ENCODE results near the gene KLHL7. TPM values are rescaled to one million over a fixed set of nuclear protein-coding genes. Genes with fewer than 3 reads are reported as not detected.
"Not testable (repeated sequence)": the region's sequence is repeated elsewhere in the genome, so short reads cannot be mapped to it uniquely, and the experiment has no call there.

Gene KLHL7
- total and polyA plus RNA-seq, 4 donors: 5.4 to 14.1 (median 9.9) TPM

DNA sequence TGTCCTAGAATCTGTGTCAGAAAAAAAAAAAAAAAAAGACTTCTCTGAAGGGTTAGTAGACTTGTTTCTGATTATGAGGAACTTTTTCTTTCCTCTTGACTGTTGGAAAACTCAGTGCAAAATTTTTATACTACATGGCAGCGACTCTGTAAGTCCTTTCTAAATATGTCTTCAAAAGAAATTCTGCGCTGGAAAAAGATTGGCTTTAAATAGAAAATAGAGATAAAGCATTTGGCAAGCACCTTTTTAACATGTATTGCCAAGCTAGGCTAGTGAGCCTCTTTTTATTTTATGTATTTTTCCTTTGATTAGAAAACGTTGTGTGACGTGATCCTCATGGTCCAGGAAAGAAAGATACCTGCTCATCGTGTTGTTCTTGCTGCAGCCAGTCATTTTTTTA lies 17.9 kb downstream of the KLHL7 start:
- DNase-seq (ENCODE audit: low spot score): no peak
- no peak overlapping the region for H3K27ac ChIP-seq (ENCODE audit: low read depth in 1 of 2, low read length in 2 of 2)
- H3K36me3 ChIP-seq (ENCODE audit: control insufficient read depth in 4 of 4, insufficient read depth in 3 of 4, low read depth in 1 of 4, low read length in 3 of 4): peaks cover 0 to 12% (median 2%) of the 10 kb centered on the region in 4 donors
- no peak overlapping the region for H3K9ac ChIP-seq (ENCODE audit: low read depth in 1 of 2, low read length in 2 of 2)
- TF ChIP-seq, protein P1, sequence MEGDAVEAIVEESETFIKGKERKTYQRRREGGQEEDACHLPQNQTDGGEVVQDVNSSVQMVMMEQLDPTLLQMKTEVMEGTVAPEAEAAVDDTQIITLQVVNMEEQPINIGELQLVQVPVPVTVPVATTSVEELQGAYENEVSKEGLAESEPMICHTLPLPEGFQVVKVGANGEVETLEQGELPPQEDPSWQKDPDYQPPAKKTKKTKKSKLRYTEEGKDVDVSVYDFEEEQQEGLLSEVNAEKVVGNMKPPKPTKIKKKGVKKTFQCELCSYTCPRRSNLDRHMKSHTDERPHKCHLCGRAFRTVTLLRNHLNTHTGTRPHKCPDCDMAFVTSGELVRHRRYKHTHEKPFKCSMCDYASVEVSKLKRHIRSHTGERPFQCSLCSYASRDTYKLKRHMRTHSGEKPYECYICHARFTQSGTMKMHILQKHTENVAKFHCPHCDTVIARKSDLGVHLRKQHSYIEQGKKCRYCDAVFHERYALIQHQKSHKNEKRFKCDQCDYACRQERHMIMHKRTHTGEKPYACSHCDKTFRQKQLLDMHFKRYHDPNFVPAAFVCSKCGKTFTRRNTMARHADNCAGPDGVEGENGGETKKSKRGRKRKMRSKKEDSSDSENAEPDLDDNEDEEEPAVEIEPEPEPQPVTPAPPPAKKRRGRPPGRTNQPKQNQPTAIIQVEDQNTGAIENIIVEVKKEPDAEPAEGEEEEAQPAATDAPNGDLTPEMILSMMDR (IDR thresholded peaks at IDR 0.05; ENCODE audit: low read depth, low read length, missing input control): no peak
- TF ChIP-seq, protein P2, sequence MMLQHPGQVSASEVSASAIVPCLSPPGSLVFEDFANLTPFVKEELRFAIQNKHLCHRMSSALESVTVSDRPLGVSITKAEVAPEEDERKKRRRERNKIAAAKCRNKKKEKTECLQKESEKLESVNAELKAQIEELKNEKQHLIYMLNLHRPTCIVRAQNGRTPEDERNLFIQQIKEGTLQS (IDR thresholded peaks at IDR 0.05): no peak
- TF ChIP-seq NR2F2 (IDR thresholded peaks at IDR 0.05) (no peak), HNF4G (IDR thresholded peaks at IDR 0.05) (no peak), JUND (IDR thresholded peaks at IDR 0.05) (no peak)
- 75% methylated on average over 5 of the region's 5 CpGs for WGBS
- H3K9me3 ChIP-seq (ENCODE audit: control insufficient read depth in 4 of 4, low read length in 3 of 4): no peaks in the 10 kb centered on the region
- H3K27me3 ChIP-seq (ENCODE audit: control insufficient read depth in 4 of 4, insufficient read depth in 4 of 4, low read length in 3 of 4): no peaks in the 10 kb centered on the region
- no peaks in the 10 kb centered on the region for H3K4me1 ChIP-seq (ENCODE audit: control insufficient read depth in 4 of 4, insufficient read depth in 4 of 4, low read length in 3 of 4)
- no peak overlapping the region for H3K4me3 ChIP-seq (ENCODE audit: low read depth in 1 of 3, low read length in 3 of 3)

DNA sequence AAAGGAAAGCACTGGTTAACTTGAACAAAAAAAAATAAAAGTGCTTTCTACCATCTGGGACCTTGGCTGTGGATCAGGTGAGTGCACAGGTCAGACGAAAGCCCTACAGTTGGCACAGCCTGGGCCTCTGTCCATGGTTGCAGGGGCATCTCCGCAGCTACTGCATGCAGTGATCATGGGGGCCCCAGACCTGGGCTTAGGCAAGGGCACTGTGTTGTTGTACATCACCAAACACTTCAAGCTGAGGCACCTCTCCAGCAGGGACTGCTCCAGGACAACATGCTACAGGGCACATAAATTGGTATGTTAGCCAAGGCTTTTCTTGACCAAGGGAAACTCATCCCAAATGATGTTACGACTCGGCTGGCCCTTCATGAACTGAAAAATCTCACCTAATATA lies 23.5 kb downstream of the KLHL7 start:
- TF ChIP-seq RAD21 (IDR thresholded peaks at IDR 0.05) (no peak), JUND (IDR thresholded peaks at IDR 0.05) (no peak), SP1 (IDR thresholded peaks at IDR 0.05) (no peak), FOXA1 (IDR thresholded peaks at IDR 0.05) (no peak), NR2F2 (IDR thresholded peaks at IDR 0.05) (no peak), EGR1 (IDR thresholded peaks at IDR 0.05; ENCODE audit: low read depth in 2 of 2) (no peak), RXRA (IDR thresholded peaks at IDR 0.05) (no peak), HNF4G (IDR thresholded peaks at IDR 0.05) (no peak), YY1 (IDR thresholded peaks at IDR 0.05) (no peak), HNF4A (conservative IDR thresholded peaks at IDR 0.05) (no peak)
- TF ChIP-seq, protein P1 (IDR thresholded peaks at IDR 0.05; ENCODE audit: low read depth, low read length, missing input control): no peak
- TF ChIP-seq, protein P3, sequence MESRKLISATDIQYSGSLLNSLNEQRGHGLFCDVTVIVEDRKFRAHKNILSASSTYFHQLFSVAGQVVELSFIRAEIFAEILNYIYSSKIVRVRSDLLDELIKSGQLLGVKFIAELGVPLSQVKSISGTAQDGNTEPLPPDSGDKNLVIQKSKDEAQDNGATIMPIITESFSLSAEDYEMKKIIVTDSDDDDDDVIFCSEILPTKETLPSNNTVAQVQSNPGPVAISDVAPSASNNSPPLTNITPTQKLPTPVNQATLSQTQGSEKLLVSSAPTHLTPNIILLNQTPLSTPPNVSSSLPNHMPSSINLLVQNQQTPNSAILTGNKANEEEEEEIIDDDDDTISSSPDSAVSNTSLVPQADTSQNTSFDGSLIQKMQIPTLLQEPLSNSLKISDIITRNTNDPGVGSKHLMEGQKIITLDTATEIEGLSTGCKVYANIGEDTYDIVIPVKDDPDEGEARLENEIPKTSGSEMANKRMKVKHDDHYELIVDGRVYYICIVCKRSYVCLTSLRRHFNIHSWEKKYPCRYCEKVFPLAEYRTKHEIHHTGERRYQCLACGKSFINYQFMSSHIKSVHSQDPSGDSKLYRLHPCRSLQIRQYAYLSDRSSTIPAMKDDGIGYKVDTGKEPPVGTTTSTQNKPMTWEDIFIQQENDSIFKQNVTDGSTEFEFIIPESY (IDR thresholded peaks at IDR 0.05): no peak
- TF ChIP-seq, protein P4, sequence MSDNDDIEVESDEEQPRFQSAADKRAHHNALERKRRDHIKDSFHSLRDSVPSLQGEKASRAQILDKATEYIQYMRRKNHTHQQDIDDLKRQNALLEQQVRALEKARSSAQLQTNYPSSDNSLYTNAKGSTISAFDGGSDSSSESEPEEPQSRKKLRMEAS (IDR thresholded peaks at IDR 0.05): no peak
- TF ChIP-seq, protein P2 (IDR thresholded peaks at IDR 0.05): no peak
- TF ChIP-seq, protein P5, sequence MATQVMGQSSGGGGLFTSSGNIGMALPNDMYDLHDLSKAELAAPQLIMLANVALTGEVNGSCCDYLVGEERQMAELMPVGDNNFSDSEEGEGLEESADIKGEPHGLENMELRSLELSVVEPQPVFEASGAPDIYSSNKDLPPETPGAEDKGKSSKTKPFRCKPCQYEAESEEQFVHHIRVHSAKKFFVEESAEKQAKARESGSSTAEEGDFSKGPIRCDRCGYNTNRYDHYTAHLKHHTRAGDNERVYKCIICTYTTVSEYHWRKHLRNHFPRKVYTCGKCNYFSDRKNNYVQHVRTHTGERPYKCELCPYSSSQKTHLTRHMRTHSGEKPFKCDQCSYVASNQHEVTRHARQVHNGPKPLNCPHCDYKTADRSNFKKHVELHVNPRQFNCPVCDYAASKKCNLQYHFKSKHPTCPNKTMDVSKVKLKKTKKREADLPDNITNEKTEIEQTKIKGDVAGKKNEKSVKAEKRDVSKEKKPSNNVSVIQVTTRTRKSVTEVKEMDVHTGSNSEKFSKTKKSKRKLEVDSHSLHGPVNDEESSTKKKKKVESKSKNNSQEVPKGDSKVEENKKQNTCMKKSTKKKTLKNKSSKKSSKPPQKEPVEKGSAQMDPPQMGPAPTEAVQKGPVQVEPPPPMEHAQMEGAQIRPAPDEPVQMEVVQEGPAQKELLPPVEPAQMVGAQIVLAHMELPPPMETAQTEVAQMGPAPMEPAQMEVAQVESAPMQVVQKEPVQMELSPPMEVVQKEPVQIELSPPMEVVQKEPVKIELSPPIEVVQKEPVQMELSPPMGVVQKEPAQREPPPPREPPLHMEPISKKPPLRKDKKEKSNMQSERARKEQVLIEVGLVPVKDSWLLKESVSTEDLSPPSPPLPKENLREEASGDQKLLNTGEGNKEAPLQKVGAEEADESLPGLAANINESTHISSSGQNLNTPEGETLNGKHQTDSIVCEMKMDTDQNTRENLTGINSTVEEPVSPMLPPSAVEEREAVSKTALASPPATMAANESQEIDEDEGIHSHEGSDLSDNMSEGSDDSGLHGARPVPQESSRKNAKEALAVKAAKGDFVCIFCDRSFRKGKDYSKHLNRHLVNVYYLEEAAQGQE (IDR thresholded peaks at IDR 0.05): no peak
- Histone ChIP-seq H3K9ac (ENCODE audit: low read depth in 1 of 2, low read length in 2 of 2) (no peak overlapping the region), H3K36me3 (ENCODE audit: control insufficient read depth in 4 of 4, insufficient read depth in 3 of 4, low read depth in 1 of 4, low read length in 3 of 4) (peaks cover 0 to 14% (median 6%) of the 10 kb centered on the region in 4 donors), H3K9me3 (ENCODE audit: control insufficient read depth in 4 of 4, low read length in 3 of 4) (no peaks in the 10 kb centered on the region), H3K27me3 (ENCODE audit: control insufficient read depth in 4 of 4, insufficient read depth in 4 of 4, low read length in 3 of 4) (no peaks in the 10 kb centered on the region), H3K27ac (ENCODE audit: low read depth in 1 of 2, low read length in 2 of 2) (no peak overlapping the region), H3K4me3 (ENCODE audit: low read depth in 1 of 3, low read length in 3 of 3) (no peak overlapping the region), H3K4me1 (ENCODE audit: control insufficient read depth in 4 of 4, insufficient read depth in 4 of 4, low read length in 3 of 4) (no peaks in the 10 kb centered on the region)
- DNase-seq (ENCODE audit: low spot score): no peak
- 72% methylated on average over 4 of the region's 4 CpGs for WGBS

DNA sequence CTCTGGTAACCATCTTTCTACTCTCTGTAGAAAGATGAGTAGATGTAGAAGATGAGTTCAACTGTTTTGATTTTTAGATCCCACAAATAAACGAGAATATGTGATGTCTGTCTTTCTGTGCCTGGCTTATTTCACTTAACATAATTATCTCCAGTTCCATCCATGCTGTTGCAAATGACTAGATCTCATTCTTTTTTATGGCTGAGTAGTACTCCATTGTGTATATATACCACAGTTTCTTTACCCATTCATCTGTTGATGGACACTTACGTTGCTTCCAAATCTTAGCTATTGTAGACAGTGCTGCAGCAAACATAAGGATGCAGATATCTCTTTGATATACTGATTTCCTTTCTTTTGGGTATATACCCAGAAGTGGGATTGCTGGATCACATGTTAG lies 26.2 kb downstream of the KLHL7 start:
- not testable (repeated sequence) for H3K9ac ChIP-seq (ENCODE audit: low read depth in 1 of 2, low read length in 2 of 2); H3K27me3 ChIP-seq (ENCODE audit: control insufficient read depth in 4 of 4, insufficient read depth in 4 of 4, low read length in 3 of 4); H3K4me1 ChIP-seq (ENCODE audit: control insufficient read depth in 4 of 4, insufficient read depth in 4 of 4, low read length in 3 of 4); H3K36me3 ChIP-seq (ENCODE audit: control insufficient read depth in 4 of 4, insufficient read depth in 3 of 4, low read depth in 1 of 4, low read length in 3 of 4); H3K27ac ChIP-seq (ENCODE audit: low read depth in 1 of 2, low read length in 2 of 2); H3K4me3 ChIP-seq (ENCODE audit: low read depth in 1 of 3, low read length in 3 of 3); DNase-seq (ENCODE audit: low spot score); H3K9me3 ChIP-seq (ENCODE audit: control insufficient read depth in 4 of 4, low read length in 3 of 4)
- 98% methylated on average over 2 of the region's 2 CpGs for WGBS
